CD4-positive, alpha-beta T cell treated with Interferon gamma for 1 hour (primary cell): Measurements from ENCODE around the gene AGR2.
"Not testable (repeated sequence)": the region's sequence is repeated elsewhere in the genome, so short reads cannot be mapped to it uniquely, and the experiment has no call there.

Experiments used
- DNase-seq: peaks from one replicate; pipeline ENCODE4 v3.0.0-alpha.2; 2020

The AGR2 gene

DNA sequence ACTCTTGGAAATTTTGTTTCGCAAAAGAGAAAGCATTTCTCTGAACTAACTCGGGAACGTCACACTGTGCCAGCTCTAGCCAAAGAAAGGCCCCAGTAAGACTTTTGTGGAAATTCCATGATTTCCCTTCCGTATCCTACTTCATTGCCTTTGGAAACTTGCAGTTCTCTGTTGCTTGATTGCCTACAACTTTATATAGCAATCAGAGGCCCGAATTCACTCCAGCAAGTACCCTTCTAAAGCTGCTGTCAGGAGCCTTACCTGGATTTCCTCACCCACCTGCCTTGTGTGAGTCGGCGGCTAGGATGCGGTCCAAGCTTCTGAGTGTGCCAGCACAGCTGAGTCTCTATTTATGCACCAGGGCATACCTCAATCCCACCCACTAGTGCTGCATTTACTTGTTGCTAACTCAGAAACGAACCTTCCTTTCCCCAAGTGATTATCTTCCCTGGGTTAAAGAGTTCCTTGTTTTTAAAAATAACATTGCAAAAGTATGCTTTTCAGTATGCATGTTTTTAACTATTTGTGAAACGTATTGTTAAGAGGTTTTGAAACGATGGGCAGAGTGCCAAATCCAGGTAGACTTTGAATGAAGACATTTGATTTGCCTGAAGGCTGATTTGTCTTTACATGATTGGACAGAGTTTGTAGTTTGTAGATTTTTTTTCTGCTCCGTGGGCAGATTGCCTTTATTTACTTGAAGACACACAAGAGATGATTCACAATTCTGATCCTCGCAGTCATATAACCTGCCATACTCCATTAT lies at the start of gene AGR2:
Gene AGR2, minus strand, starts transcription at position 326 of the 766 bp plus-strand sequence. CDS start 3,203 bp downstream, outside the sequence.
- no peak for DNase-seq

GRCh38 chr7:16853189-16853588 lies 48.4 kb upstream of the AGR2 start:
- DNase-seq = not testable (repeated sequence)

- DNase-seq = peak; percentile 49
These were observed 47.0 kb upstream of the AGR2 start for GRCh38 chr7:16851829-16852228.

DNA sequence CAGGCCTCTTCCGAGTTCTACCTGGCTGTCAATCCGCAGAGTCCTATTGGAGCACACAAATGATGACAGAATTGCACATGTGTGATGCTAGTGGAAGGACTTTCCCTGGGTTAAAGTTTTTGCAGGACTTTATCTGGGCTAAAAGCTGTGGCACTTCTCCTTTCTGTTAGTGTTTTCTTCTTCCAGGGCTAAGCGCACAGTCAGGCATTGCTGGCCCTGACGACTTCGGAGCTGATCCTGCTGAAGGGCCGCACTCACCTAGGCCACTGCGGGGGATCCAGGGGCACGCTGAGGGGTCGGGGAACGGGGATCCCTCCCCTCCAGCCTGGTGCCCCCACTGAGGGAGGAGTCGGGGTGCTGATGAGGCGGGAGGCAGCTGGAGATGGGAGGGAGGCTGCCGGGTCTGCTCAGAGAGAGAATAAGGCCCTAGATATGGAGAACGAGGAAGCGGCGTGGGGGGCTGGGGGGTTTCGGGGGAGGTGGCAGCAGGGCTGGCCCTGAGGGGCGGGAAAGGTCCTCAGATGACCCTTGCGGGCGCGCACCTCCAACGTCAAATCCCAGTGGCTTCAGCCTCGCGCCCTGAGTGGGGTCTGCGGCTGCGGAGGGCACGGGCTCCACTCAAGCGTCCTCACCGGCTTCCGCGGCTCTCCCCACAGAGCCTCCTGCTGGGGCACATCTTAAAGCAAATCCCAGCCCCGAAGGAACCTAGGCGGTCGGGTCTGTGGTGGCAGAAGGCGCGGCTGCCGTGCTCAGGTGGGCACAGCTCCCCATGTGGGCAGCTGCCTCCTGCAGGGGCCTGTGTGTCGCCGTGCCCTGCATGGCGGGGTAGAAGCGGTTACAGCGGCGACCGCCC lies 46.0 kb upstream of the AGR2 start:
- DNase-seq = peak; percentile 3

DNA sequence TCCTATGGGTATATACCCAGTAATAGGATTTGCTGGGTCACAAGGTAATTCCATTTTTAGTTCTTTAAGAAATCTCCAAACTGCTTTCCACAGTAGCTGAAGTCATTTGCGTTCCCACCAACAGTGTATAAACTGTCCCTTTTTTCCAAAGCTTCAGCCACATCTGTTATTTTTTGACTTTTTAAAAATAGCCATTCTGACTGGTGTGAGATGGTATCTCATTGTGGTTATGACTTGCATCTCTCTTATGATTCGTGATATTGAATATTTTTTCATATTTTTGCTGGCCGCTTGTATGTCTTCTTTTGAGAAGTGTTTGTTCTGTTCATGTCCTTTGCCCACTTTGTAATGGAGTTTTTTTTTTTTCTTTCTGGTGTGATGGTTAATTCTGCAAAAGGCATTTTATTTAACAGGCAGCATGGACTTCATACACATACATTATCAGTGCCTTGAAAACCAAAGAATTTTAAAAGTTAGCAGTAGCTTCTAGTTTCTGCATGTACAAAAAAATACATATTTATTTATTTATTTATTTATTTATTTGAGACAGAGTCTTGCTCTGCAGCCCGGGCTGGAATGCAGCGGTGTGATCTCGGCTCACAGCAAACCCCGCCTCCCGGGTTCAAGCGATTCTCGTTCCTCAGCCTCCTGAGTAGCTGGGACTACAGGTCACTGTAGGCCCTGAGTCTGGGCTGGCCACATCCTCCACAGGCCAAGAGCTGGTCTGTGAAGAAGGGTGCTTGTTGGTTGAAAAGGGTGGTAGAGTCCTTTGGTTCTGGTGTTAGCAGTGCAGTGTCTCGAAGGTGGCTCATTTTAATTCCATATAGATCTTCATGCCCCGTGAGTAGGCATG lies 44.7 kb upstream of the AGR2 start:
- DNase-seq = no peak

GRCh38 chr7:16847381-16847860 lies 42.6 kb upstream of the AGR2 start:
- DNase-seq = no peak

GRCh38 chr7:16846601-16847165 lies 41.9 kb upstream of the AGR2 start:
- DNase-seq = no peak

- no peak for DNase-seq
These were observed 40.9 kb upstream of the AGR2 start for GRCh38 chr7:16845746-16846145.

DNA sequence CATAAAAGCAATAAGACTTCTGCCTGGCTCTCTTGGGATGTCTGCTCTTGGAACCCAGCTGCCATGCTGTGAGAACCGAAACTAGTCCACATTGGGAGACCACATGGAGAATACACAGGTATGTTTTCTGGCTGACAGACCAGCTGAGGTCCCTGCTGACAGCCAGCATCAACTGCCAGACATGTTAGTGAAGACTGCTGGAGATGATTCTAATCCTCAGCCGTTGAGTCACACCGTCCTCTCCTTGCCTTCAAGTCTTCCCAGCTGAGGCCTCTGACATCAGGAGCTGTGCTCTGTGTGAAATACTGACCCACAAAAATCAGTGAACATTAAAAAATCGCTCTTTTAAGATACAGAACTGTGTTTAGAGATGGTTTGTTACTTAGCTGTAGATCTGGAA lies 36.9 kb upstream of the AGR2 start:
- DNase-seq = no peak

DNA sequence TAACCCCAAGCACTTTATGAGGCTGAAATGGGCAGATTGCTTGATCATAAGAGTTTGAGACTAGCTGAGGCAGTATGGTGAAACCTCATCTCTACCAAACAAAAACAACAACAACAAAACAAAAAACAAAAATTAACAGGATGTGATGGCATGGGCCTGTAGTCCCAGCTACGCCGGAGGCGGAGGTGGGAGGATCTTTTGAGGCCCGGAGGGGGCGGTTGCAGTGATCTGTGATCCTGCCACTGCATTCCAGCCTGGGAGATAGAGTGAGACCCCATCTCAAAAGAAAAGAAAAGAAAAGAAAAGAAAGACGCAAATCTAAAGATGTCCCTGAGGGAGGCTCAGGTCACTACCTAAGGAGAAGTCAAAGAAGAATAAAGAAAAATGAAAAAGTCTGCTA lies 35.3 kb upstream of the AGR2 start:
- no peak for DNase-seq

GRCh38 chr7:16839646-16840045 lies 34.8 kb upstream of the AGR2 start:
- no peak for DNase-seq

DNA sequence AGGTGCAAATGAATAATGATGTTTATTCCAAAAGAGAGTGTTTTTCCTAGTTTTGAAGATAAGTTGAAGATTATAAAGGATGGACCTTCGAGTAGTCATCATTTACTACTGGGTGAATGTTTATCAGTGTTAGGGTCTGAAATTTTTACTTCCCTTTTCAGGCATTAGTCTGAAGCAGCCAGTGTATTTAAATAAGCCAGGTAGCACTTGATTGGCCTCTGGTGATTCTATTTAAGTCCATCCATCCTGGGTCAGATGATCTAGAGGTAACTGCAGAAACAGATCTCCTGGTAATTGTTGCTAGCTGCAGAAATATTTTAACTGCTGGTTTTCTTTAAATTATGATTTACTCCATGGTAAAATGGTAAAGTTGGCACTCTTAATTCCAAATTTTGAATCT lies 34.1 kb upstream of the AGR2 start:
- DNase-seq = no peak

DNA sequence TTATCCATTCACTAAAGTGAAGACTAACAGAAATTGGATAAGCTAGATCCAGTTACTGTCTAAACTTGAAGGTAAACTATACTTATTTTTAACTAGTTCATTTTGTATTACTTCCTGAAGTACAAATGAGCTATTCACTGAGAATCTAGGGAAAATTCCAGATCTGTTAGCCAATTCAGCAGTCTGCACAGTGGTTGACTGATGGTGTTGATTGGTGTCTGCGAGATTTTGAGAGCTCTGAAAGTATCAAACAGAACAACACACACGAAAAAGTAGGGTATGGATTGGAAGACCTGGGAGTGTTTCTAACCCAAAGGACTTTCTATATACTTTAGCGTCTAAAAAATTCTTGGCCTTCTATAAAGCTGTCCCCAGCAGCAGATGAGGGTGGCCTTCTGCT lies 33.6 kb upstream of the AGR2 start:
- no peak for DNase-seq

GRCh38 chr7:16836481-16836880 lies 31.7 kb upstream of the AGR2 start:
- no peak for DNase-seq

- DNase-seq = no peak
These were observed 28.6 kb upstream of the AGR2 start for GRCh38 chr7:16833373-16833772.

GRCh38 chr7:16826060-16826459 lies 21.3 kb upstream of the AGR2 start:
- no peak for DNase-seq

DNA sequence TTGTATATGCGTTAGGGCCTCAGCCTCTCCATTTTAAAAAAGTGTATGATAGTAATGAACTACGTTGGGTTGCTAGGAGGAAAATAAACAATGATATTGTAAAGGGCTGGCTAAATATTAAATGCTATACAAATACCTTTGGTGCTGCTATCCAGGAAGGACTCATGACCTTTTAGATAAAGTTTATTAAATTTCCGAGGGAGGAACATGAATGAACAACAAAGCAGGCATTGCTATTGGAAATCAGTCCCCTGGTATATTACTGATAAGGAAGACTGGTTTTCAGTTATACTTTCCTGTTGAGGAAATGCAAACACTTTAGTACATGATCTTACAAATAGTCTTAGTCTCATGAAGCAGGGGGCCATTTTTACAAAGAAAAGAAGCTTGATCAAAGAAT lies 17.2 kb upstream of the AGR2 start:
- DNase-seq = no peak

DNA sequence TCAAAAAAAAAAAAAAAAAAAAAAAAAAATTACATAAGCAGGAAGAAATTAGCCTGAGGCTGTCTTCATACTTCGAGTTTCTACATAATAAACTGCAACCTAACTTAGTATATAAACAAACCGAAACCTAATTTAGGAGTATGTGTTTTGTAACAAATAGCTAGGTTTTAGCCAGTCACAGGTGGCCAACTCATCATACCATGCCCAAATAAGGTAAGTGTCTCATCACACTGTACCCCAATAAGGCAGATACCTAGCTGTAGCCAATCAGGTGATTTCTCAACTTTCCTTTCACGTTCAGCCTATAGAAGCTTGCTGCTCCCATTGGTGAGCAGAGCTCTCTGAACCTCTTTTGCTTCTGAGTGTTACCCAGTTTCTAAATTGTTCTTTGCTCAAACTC lies 13.9 kb upstream of the AGR2 start:
- no peak for DNase-seq

- no peak for DNase-seq
These were observed 12.7 kb upstream of the AGR2 start for GRCh38 chr7:16817536-16817935.

DNA sequence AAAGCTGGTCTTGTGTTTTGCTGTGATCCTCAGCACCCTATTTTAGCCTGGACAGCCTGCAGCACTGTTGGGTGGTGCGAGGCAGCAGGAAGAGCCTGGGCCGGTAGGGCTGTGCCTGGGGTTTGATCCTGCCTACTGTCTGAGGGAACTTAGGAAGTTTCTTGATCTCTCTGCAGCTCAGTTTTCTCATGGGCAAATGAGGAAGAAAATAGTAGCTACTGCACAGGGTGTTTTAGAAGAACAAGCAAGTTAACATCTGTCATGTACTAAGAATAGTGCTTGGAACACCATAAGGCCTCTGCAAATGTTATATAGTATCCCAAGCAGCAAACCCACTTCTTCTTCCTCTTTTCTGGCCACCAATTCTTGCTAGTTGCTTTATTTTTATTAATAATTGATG lies 12.0 kb upstream of the AGR2 start:
- no peak for DNase-seq

GRCh38 chr7:16815001-16815400 lies 10.2 kb upstream of the AGR2 start:
- no peak for DNase-seq

- DNase-seq = no peak
These were observed 8.4 kb upstream of the AGR2 start for GRCh38 chr7:16813232-16813616.
